HG02623 (cell line): ENCODE measurements around the gene TGFB2.

ENCODE experiments used
- ATAC-seq: cut with Tn5 transposase; IDR thresholded peaks from one replicate; pipeline ENCODE4 v1.9.1; 2021; ENCODE audit warnings: moderate library complexity; ENCODE audit not compliant: unreplicated experiment

Gene TGFB2

GRCh38 chr1:218384581-218384993 lies 39.5 kb downstream of the TGFB2 start:
- ATAC-seq: no peak

GRCh38 chr1:218388591-218388990 lies 43.5 kb downstream of the TGFB2 start:
- no peak for ATAC-seq

- no peak for ATAC-seq
Observed at GRCh38 chr1:218390618-218391017, 45.5 kb downstream of the TGFB2 start.

- ATAC-seq: no peak
Observed at GRCh38 chr1:218392780-218393179, 47.6 kb downstream of the TGFB2 start.

GRCh38 chr1:218394416-218394815 lies 49.3 kb downstream of the TGFB2 start:
- ATAC-seq: no peak

GRCh38 chr1:218394989-218395388 lies 49.9 kb downstream of the TGFB2 start:
- no peak for ATAC-seq

GRCh38 chr1:218395916-218396315 lies 50.8 kb downstream of the TGFB2 start:
- no peak for ATAC-seq

- no peak for ATAC-seq
Observed at GRCh38 chr1:218397752-218398339, 52.7 kb downstream of the TGFB2 start.

GRCh38 chr1:218400624-218401023 lies 55.5 kb downstream of the TGFB2 start:
- ATAC-seq: no peak

GRCh38 chr1:218401441-218401997 lies 56.4 kb downstream of the TGFB2 start:
- ATAC-seq: no peak

- ATAC-seq: no peak
Observed at GRCh38 chr1:218401998-218402785, 57.1 kb downstream of the TGFB2 start.

- no peak for ATAC-seq
Observed at GRCh38 chr1:218402786-218403120, 57.6 kb downstream of the TGFB2 start.

- no peak for ATAC-seq
Observed at GRCh38 chr1:218403300-218403699, 58.2 kb downstream of the TGFB2 start.

GRCh38 chr1:218407630-218408029 lies 62.5 kb downstream of the TGFB2 start:
- no peak for ATAC-seq

- no peak for ATAC-seq
Observed at GRCh38 chr1:218408135-218408534, 63.0 kb downstream of the TGFB2 start.

GRCh38 chr1:218408942-218409341 lies 63.8 kb downstream of the TGFB2 start:
- ATAC-seq: no peak

GRCh38 chr1:218409946-218410510 lies 64.9 kb downstream of the TGFB2 start:
- no peak for ATAC-seq

- no peak for ATAC-seq
Observed at GRCh38 chr1:218411101-218411500, 66.0 kb downstream of the TGFB2 start.

- no peak for ATAC-seq
Observed at GRCh38 chr1:218412171-218412570, 67.0 kb downstream of the TGFB2 start.

- no peak for ATAC-seq
Observed at GRCh38 chr1:218413179-218413578, 68.0 kb downstream of the TGFB2 start.

- no peak for ATAC-seq
Observed at GRCh38 chr1:218414060-218414728, 69.1 kb downstream of the TGFB2 start.

- no peak for ATAC-seq
Observed at GRCh38 chr1:218415726-218416125, 70.6 kb downstream of the TGFB2 start.
